NCI-H524 (cell line): ENCODE results near the gene TNK1.

ENCODE experiments used
- DNase-seq, 2 experiments: peaks; one replicate each; lab custom pipeline; 2025; lab: John Stamatoyannopoulos, UW

The TNK1 gene

DNA sequence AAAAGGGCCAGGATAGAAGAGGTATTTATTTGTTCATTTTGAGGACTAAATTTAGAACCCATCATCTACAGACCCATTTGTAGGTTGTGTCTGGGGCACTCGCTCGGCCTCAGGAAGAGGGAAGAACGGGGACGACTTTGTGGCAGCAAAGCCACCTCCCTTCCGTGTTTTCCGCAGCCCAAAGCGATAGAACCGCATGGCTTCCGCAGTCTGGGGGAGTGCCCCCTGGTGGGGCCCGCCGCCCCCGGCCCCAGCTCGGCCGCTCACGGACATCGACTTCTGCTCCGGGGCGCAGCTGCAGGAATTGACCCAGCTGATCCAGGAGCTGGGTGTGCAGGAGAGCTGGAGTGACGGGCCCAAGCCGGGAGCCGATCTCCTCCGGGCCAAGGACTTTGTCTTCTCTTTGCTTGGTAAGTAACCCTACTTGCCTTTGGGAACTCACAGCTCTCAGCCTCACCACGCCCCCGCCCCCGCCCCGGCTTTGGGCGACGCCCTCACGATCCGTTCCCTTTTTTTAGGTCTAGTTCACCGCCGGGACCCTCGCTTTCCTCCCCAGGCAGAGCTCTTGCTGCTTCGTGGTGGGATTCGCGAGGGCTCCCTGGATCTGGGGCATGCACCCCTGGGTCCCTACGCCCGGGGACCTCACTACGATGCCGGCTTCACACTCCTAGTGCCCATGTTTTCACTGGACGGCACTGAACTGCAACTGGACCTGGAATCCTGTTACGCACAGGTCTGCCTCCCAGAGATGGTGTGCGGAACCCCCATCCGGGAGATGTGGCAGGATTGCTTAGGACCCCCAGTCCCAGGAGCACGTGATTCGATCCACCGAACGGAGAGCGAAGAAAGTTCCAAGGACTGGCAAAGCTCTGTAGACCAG lies 55.0 kb downstream of the TNK1 start:
- no peak for DNase-seq

DNA sequence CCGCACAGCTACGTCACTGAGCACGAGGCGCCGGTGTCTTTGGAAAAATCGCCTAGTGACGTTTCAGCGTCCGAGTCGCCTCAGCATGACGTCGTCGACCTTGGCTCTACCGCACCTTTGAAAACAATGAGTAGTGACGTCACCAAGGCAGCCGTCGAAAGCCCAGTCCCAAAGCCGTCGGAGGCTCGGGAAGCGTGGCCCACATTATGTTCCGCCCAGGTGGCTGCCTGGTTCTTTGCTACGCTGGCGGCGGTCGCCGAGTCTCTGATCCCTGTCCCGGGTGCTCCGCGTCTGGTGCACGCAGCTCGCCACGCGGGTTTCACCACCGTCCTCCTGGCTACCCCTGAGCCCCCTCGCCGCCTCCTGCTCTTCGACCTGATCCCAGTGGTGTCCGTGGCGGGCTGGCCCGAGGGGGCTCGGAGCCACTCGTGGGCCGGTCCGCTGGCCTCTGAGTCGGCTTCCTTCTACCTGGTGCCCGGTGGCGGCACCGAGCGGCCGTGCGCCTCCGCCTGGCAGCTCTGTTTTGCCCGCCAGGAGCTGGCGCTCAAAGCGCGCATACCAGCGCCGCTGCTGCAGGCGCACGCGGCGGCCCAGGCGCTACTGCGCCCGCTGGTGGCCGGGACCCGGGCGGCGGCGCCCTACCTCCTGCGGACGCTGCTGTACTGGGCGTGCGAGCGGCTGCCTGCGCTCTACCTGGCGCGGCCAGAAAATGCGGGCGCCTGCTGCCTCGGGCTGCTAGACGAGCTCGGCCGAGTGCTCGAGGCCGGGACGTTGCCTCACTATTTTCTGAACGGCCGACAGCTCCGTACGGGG lies 55.9 kb downstream of the TNK1 start:
- peak in 1 of 2 experiments; percentile 70 for DNase-seq

DNA sequence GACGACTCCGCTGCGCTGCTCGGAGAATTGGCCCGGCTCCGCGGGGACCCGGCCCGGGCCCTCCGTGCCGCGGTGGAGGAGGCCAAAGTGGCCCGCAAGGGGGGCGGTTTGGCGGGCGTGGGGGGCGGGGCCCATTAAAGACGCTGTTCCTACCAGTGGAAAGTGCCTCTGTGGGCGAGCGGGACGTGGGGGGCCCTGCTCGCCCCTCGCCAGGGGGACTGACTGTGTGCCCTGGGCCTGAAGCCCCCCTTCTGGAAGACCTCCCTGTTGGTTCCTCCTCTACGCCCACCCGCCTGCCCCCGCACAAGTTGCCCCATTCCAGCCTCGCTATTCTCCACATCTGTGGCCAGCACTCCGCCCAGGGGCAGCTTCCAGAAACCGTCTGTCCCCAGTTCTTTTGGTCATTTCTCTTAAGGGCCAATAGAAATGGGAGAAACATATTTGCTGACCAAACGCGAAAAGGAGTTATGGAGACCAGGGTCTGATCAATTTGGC lies 56.5 kb downstream of the TNK1 start:
- DNase-seq = no peak

DNA sequence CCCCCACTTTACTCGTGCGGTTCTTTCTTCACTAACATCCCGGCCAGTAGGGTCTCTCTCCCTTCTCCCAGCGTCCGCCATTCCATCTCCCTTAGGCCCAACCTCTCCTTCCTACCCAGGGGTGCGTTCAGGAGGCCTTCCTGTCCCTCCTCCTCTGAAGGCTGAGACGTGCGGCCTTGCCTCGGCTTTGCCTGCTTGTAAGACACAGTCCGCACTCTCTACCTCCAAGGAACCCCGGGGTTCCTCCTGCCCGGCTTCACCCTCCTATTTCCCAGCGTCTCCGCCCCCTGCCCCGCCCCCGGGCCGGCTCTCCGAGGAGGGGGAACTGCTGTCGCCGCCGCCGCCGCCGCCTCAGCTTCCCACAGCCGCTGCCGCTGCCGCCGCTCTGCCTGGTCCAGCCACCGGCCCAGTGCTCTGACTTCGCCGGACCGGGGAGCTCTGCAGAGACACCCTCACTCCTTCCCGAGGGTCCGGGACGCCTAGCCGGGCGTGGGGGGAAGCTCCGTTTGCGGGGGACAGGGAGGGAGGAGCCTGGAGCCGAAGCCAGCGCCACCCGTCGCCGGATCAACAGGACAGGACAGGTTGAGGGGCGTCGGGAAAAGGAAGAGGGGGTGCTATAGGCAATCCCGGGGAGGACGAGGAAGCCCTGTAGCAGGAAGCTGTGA lies 57.2 kb downstream of the TNK1 start:
- DNase-seq = no peak

DNA sequence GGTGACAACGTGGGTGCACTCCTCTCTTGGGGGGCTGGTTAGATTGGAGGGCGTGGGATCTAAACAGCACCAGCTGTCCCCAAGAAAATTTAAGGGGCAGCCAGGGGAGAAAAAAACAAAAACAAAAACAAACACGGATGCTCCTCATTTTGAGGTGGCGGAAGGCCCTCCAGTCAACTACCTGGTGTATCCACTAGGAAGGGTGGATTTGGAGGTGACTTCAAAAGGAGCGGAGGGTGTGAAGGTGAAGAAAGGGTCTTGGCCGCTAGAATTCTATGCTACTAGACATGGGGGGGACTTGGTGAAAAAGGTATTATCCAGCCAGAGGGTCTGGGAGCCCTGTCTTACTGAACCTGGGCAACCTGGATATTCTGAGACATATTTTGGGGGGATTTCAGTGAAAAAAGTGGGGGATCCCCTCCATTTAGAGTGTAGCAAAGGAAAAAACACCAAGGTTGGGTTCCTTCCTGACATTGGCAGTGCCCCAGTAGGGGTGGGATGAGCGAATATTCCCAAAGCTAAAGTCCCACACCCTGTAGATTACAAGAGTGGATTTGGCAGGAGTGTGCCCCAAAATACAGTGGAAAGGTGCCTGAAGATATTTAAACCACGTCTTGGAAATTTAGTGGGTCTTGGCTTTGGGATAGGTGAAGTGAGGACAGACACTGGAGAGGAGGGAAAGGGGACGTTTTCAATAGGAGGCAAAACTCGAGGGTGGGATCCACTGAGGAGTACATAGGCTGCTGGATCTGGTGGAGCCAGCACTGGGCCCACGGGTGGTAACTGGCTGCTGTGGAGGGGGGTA lies 58.0 kb downstream of the TNK1 start:
- DNase-seq = no peak
